ENCODE data around the gene STON2.

DNA sequence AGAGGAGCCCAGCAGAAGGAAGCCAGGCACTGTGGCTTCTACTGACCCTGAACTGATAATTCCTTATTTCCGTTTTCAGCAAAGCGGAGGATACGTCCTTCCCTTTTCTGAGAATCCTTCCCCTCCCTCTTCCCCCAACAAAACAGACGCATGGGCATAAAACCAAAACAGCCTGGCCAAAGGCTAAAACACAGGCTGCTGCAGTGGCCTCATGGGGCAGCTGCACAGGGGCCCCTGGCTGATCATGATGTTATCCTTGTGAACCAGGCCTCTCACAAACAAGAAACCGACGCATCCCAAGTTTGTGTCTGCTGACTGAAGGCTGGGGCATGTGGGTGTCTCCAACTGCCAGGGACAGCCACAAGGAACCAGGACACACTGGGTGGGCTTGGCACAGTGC lies 23.4 kb upstream of the STON2 start:
- TF ChIP-seq MEIS2 (CRISPR knock-in tag; IDR thresholded peaks at IDR 0.05) (no peak), POLR2A (IDR thresholded peaks at IDR 0.05; ENCODE audit: insufficient read depth in 1 of 2, low read depth in 2 of 2, low read length in 2 of 2) (no peak), TCF7 (IDR thresholded peaks at IDR 0.05; ENCODE audit: low read depth) (no peak), ZNF546 (CRISPR knock-in tag; conservative IDR thresholded peaks at IDR 0.05) (no peak)
- TF ChIP-seq, protein P1, sequence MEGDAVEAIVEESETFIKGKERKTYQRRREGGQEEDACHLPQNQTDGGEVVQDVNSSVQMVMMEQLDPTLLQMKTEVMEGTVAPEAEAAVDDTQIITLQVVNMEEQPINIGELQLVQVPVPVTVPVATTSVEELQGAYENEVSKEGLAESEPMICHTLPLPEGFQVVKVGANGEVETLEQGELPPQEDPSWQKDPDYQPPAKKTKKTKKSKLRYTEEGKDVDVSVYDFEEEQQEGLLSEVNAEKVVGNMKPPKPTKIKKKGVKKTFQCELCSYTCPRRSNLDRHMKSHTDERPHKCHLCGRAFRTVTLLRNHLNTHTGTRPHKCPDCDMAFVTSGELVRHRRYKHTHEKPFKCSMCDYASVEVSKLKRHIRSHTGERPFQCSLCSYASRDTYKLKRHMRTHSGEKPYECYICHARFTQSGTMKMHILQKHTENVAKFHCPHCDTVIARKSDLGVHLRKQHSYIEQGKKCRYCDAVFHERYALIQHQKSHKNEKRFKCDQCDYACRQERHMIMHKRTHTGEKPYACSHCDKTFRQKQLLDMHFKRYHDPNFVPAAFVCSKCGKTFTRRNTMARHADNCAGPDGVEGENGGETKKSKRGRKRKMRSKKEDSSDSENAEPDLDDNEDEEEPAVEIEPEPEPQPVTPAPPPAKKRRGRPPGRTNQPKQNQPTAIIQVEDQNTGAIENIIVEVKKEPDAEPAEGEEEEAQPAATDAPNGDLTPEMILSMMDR (CRISPR knock-in tag; IDR thresholded peaks at IDR 0.05), result no peak
